Transverse colon (tissue), 4 donors: ENCODE measurements around the gene EPHB6. TPM values are rescaled to one million over a fixed set of nuclear protein-coding genes. Genes with fewer than 3 reads are reported as not detected.

Source experiments
- DNase-seq: peaks from one replicate; pipeline ENCODE4 v3.0.0-alpha.2; 2019
- H3K27ac ChIP-seq, 4 donors: fragments of 200-600 bp; sonication (generic); 2 replicates each; pipeline ENCODE4 v1.5.1; 2016 to 2018; ENCODE audit warnings: inconsistent platforms in 4 of 4
- H3K27me3 ChIP-seq: fragments of 200-600 bp; sonication (generic); 2 replicates; pipeline ENCODE4 v1.5.1; 2017; ENCODE audit warnings: inconsistent platforms
- H3K36me3 ChIP-seq, 4 donors: fragments of 200-600 bp; sonication (generic); 2 replicates each; pipeline ENCODE4 v1.5.1; 2017 to 2019; ENCODE audit warnings: inconsistent platforms in 4 of 4
- H3K4me1 ChIP-seq, 4 donors: fragments of 200-600 bp; sonication (generic); 2 replicates each; pipeline ENCODE4 v1.5.1; 2017 to 2020; ENCODE audit warnings: inconsistent platforms in 4 of 4
- H3K4me3 ChIP-seq, 4 donors: fragments of 200-600 bp; sonication (generic); 1 replicate in 1 of 4; 2 replicates in 3 of 4; pipeline versions ENCODE4 v1.5.1 to v1.6.1; 2017 to 2019; ENCODE audit warnings: inconsistent platforms in 4 of 4
- H3K9me3 ChIP-seq, 2 donors: fragments of 200-600 bp; sonication (generic); 2 replicates each; pipeline ENCODE4 v1.5.1; 2017 to 2019; ENCODE audit warnings: inconsistent platforms in 2 of 2
- EP300 ChIP-seq: sonication (generic); formaldehyde crosslinking; IDR thresholded peaks from one replicate; pipeline ENCODE4 v1.6.1; 2017; ENCODE audit warnings: antibody characterized with exemption, low read depth
- POLR2A ChIP-seq: fragments of 450-650 bp; IDR thresholded peaks from one replicate; pipeline ENCODE4 v1.6.1; 2016; ENCODE audit warnings: antibody characterized with exemption, mild to moderate bottlenecking, moderate library complexity
- POLR2AphosphoS5 ChIP-seq, 3 donors: sonication (generic); formaldehyde crosslinking; IDR thresholded peaks; one replicate each; pipeline ENCODE4 v1.6.1; 2016; ENCODE audit warnings: antibody characterized with exemption in 3 of 3
- WGBS, 2 donors: methylation state at CpG; one replicate each; pipeline ENCODE4 v1.1.5; 2018; ENCODE audit warnings: low coverage in 1 of 2; 5-methylcytosine and 5-hydroxymethylcytosine counted together
- in situ Hi-C, 4 donors: fragments of 200-750 bp; cut with MboI; loops; one replicate each; pipeline versions ENCODE4 v1.15.0 to v1.15.1; 2017; ENCODE audit warnings: low sequenced_read_pairs in 3 of 4, low pct_ligation_motif_present in 1 of 4, low pct_unique_long_range_greater_than_20kb in 1 of 4
- intact Hi-C: fragments of 100-400 bp; cut with DNase I; formaldehyde crosslinking; loops from one replicate; pipeline ENCODE4 v1.15.1; 2023; ENCODE audit warnings: low total_unique reads
- total RNA-seq, 4 donors: library from RNA; depleted of rRNA; stranded (reverse); fragments of >200 nt; gene quantifications; one replicate each; pipeline ENCODE4 v1.1.0, GENCODE V29; 2016
- TF ChIP-seq, protein P1 (sequence below), 5 experiments: fragments of 200-600 bp in 3 of 5; fragments of 450-650 bp in 2 of 5; sonication (generic) in 3 of 5; IDR thresholded peaks; 1 replicate in 2 of 5; 2 replicates in 3 of 5; pipeline ENCODE4 v1.5.1; 2016 to 2017; ENCODE audit warnings: antibody characterized with exemption in 5 of 5, inconsistent platforms in 3 of 5, mild to moderate bottlenecking in 2 of 5, moderate library complexity in 1 of 5

Gene EPHB6
- total RNA-seq, 4 donors from 2014 or later: 2.9 to 10.2 (median 4.5) TPM

DNA sequence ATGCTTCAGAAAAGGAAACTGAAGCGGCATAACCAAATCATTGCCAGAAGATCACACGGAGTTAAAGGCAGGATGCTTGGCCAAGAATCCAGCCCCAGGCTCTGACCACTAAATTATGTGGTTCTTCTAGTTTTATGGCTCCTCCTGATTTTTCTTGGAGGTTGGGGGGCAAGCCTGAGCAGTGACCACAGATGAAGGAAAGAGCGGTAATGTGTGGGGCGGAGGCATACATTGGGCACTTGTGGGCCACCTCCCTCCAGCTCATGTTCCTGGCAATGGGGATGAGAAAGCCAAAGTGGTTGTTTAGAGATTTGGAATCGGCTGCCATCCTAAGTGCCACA, 27.4 kb downstream of the EPHB6 start:
- 78 to 100% methylated on average over 1 to 5 of the region's 5 CpGs for WGBS, 2 donors
- Histone ChIP-seq H3K27ac (no peak overlapping the region), H3K27me3 (no peaks in the 10 kb centered on the region), H3K36me3 (no peaks in the 10 kb centered on the region), H3K4me3 (no peak overlapping the region), H3K4me1 (no peaks in the 10 kb centered on the region), H3K9me3 (no peaks in the 10 kb centered on the region)
- intact Hi-C loops (no loop called here), in situ Hi-C loops (loop anchor here in 1 of 4 donors (25.0 kb wide), 1 partner anchor 330 kb away; the partner anchor contains the start of gene TAS2R40)
- no peak for DNase-seq
- TF ChIP-seq POLR2A (no peak), POLR2AphosphoS5 (IDR thresholded peaks at IDR 0.05) (no peak), EP300 (no peak)
- TF ChIP-seq, protein P1, sequence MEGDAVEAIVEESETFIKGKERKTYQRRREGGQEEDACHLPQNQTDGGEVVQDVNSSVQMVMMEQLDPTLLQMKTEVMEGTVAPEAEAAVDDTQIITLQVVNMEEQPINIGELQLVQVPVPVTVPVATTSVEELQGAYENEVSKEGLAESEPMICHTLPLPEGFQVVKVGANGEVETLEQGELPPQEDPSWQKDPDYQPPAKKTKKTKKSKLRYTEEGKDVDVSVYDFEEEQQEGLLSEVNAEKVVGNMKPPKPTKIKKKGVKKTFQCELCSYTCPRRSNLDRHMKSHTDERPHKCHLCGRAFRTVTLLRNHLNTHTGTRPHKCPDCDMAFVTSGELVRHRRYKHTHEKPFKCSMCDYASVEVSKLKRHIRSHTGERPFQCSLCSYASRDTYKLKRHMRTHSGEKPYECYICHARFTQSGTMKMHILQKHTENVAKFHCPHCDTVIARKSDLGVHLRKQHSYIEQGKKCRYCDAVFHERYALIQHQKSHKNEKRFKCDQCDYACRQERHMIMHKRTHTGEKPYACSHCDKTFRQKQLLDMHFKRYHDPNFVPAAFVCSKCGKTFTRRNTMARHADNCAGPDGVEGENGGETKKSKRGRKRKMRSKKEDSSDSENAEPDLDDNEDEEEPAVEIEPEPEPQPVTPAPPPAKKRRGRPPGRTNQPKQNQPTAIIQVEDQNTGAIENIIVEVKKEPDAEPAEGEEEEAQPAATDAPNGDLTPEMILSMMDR (IDR thresholded peaks at IDR 0.05): no peak

DNA sequence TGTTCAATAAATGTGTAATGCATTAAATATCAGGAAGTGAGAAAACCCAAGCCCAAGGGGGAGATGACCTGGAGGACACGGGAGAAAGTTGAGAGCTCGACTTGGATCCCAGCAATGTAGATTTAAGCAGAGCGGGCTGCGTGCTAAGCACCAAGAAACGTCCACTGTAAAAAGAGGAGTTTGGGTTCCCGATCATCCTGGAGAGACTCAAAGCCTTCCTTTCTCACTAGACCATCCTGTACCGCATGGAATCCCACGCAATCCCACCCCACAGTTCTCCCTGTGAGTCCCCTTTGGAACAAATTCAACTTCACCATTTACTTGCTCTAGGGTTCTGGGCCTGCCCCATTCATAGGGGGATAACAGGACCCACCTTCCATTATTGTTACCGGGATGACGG, 28.3 kb downstream of the EPHB6 start:
- Histone ChIP-seq H3K4me1 (no peaks in the 10 kb centered on the region), H3K9me3 (no peaks in the 10 kb centered on the region), H3K27ac (no peak overlapping the region), H3K4me3 (no peak overlapping the region), H3K27me3 (no peaks in the 10 kb centered on the region), H3K36me3 (no peaks in the 10 kb centered on the region)
- WGBS, 2 donors: 92% methylated on average over 10 of the region's 10 CpGs; no CpG with 5 or more reads in 1 of the 2 donors
- intact Hi-C loops (no loop called here), in situ Hi-C loops (loop anchor here in 1 of 4 donors (25.0 kb wide), 1 partner anchor 329 kb away; the partner anchor contains the start of gene TAS2R40)
- DNase-seq: no peak
- TF ChIP-seq EP300 (no peak), POLR2AphosphoS5 (IDR thresholded peaks at IDR 0.05) (no peak), POLR2A (no peak)
- TF ChIP-seq, protein P1 (IDR thresholded peaks at IDR 0.05): no peak

DNA sequence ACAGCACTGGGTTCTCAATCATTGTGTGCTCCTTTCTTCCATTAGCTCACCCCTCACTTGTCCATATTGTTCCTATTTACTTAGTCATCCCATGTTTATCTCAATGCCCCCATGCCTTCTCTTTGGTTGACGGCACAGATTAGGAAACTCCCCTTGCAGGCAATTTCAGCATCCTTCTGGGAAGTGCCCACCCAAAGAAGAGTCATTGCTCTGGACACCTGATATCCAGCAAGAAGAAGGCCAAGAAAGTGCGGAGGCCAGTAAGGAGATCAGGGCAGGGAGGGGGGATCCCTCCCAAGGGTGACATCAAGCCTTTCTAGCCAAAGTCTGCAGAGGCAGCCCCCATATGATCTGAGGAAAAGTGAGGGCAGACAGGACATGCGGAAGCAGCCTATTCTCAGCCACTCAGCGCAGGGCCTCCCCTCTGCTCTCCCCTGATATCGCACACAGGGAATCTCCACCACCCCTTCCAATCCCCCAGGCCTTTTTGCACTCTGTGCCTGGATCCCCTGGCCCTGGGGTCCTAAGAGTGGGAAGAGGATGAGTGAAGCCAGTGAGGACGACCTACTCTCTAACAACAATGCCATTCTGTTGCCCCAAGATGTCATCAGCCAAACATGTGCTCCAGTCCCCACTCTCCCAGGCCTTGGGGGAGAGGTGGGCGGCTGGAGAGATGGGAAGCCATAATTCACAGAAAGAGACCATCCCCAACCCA, 28.9 kb downstream of the EPHB6 start:
- Histone ChIP-seq H3K4me3 (no peak overlapping the region), H3K27me3 (no peaks in the 10 kb centered on the region), H3K27ac (no peak overlapping the region), H3K36me3 (no peaks in the 10 kb centered on the region), H3K9me3 (no peaks in the 10 kb centered on the region), H3K4me1 (no peaks in the 10 kb centered on the region)
- no peak for TF ChIP-seq EP300
- TF ChIP-seq POLR2AphosphoS5 (IDR thresholded peaks at IDR 0.05): no peak
- TF ChIP-seq, protein P1 (IDR thresholded peaks at IDR 0.05): no peak
- TF ChIP-seq POLR2A: no peak
- DNase-seq: no peak
- in situ Hi-C loops (loop anchor here in 1 of 4 donors (25.0 kb wide), 1 partner anchor 329 kb away; the partner anchor contains the start of gene TAS2R40), intact Hi-C loops (no loop called here)
- 83 to 100% methylated on average over 1 to 7 of the region's 7 CpGs for WGBS, 2 donors

DNA sequence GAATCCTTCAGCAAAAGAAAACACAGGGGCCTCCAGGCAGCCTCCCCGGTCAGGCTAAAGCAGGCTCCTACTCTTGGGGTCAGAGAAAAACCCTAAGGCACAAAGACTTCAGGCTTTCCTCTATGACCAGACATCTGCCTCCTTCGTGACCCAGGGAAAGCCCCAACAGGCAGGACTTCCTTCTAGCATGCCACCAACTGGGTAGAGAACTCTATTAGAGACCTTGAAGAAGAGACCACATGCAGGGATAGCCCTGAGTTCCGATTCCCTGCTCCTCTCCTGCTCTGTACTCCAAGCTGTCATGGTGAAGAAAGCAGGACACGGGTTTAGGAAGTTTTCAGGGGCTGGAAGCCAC, 29.4 kb downstream of the EPHB6 start:
- Histone ChIP-seq H3K9me3 (no peaks in the 10 kb centered on the region), H3K27ac (no peak overlapping the region), H3K4me1 (no peaks in the 10 kb centered on the region), H3K4me3 (no peak overlapping the region), H3K27me3 (no peaks in the 10 kb centered on the region), H3K36me3 (no peaks in the 10 kb centered on the region)
- WGBS, 2 donors: 77% methylated on average over 4 of the region's 4 CpGs; no CpG with 5 or more reads in 1 of the 2 donors
- in situ Hi-C loops: loop anchor here in 1 of 4 donors (25.0 kb wide), 1 partner anchor 328 kb away; the partner anchor contains the start of gene TAS2R40
- TF ChIP-seq POLR2AphosphoS5 (IDR thresholded peaks at IDR 0.05) (no peak), POLR2A (no peak), EP300 (no peak)
- TF ChIP-seq, protein P1 (IDR thresholded peaks at IDR 0.05): no peak
- intact Hi-C loops: no loop called here
- no peak for DNase-seq
